Measurements from ENCODE around the gene PRKCA.
A peak's percentile ranks its signal among the peaks of the same experiment; 100 is the strongest.

Gene PRKCA

DNA sequence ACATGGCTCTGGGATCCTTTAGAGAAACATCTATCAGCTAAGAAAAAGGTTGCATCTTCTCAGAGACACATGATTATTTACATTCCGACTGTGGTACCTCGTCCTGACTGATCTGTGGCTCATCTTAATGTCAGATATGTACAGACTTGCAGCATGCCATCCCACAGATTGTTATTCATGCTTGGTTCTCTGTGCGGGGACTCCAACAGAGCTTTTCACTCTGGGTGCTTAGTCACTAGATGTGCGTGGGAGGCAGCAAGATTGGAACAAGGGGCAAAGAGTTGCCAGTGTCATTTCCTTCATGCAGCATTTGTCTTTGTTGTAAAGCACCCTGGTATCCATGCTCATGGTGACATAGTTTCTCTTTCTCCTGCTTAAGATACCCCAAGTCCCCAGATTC, 353.4 kb downstream of the PRKCA start:
- ATAC-seq: peak; percentile 34
- no peak for TF ChIP-seq ESRRG (CRISPR knock-in tag; IDR thresholded peaks at IDR 0.05)
- TF ChIP-seq CSDC2 (CRISPR knock-in tag; IDR thresholded peaks at IDR 0.05): no peak
- no peak for TF ChIP-seq GLIS3 (CRISPR knock-in tag; IDR thresholded peaks at IDR 0.05)
- TF ChIP-seq ZNF565 (CRISPR knock-in tag; conservative IDR thresholded peaks at IDR 0.05; ENCODE audit: low read depth): no peak
- TF ChIP-seq TCF4 (CRISPR knock-in tag; IDR thresholded peaks at IDR 0.05; ENCODE audit: borderline replicate concordance): no peak
- TF ChIP-seq CREB5 (CRISPR knock-in tag; IDR thresholded peaks at IDR 0.05; ENCODE audit: low read depth): no peak
- TF ChIP-seq ZFP3 (CRISPR knock-in tag; IDR thresholded peaks at IDR 0.05): no peak
- TF ChIP-seq PPARA (CRISPR knock-in tag; IDR thresholded peaks at IDR 0.05; ENCODE audit: borderline replicate concordance): no peak

- peak; percentile 29 for ATAC-seq
- TF ChIP-seq ZFP3 (CRISPR knock-in tag; IDR thresholded peaks at IDR 0.05) (0 out of 2 replicates have a peak, but pooled peaks have one; percentile 15), PPARA (CRISPR knock-in tag; IDR thresholded peaks at IDR 0.05; ENCODE audit: borderline replicate concordance) (no peak), RARB (CRISPR knock-in tag; IDR thresholded peaks at IDR 0.05) (no peak)
Observed at GRCh38 chr17:66661411-66662256, 359.2 kb downstream of the PRKCA start.

GRCh38 chr17:66662496-66662895, 360.1 kb downstream of the PRKCA start:
- ATAC-seq: no peak; the same call in 2 of the 3 replicates
- no peak for TF ChIP-seq ZFP30 (CRISPR knock-in tag; IDR thresholded peaks at IDR 0.05)
- TF ChIP-seq ZNF565 (CRISPR knock-in tag; conservative IDR thresholded peaks at IDR 0.05; ENCODE audit: low read depth): no peak
- no peak for TF ChIP-seq CREB5 (CRISPR knock-in tag; IDR thresholded peaks at IDR 0.05; ENCODE audit: low read depth)
- TF ChIP-seq ZC3H10 (CRISPR knock-in tag; IDR thresholded peaks at IDR 0.05): no peak
- TF ChIP-seq, protein P1, sequence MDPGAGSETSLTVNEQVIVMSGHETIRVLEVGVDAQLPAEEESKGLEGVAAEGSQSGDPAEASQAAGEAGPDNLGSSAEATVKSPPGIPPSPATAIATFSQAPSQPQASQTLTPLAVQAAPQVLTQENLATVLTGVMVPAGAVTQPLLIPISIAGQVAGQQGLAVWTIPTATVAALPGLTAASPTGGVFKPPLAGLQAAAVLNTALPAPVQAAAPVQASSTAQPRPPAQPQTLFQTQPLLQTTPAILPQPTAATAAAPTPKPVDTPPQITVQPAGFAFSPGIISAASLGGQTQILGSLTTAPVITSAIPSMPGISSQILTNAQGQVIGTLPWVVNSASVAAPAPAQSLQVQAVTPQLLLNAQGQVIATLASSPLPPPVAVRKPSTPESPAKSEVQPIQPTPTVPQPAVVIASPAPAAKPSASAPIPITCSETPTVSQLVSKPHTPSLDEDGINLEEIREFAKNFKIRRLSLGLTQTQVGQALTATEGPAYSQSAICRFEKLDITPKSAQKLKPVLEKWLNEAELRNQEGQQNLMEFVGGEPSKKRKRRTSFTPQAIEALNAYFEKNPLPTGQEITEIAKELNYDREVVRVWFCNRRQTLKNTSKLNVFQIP (CRISPR knock-in tag; IDR thresholded peaks at IDR 0.05; ENCODE audit: borderline replicate concordance, low read depth): no peak
- no peak for TF ChIP-seq GLIS3 (CRISPR knock-in tag; IDR thresholded peaks at IDR 0.05)
- TF ChIP-seq ARNTL (CRISPR knock-in tag; IDR thresholded peaks at IDR 0.05; ENCODE audit: borderline replicate concordance, low read depth): no peak
- no peak for TF ChIP-seq TSHZ2 (CRISPR knock-in tag; IDR thresholded peaks at IDR 0.05)
- no peak for TF ChIP-seq CSDC2 (CRISPR knock-in tag; IDR thresholded peaks at IDR 0.05)
- no peak for TF ChIP-seq TOX (CRISPR knock-in tag; IDR thresholded peaks at IDR 0.05; ENCODE audit: borderline replicate concordance)
- no peak for TF ChIP-seq TCF4 (CRISPR knock-in tag; IDR thresholded peaks at IDR 0.05; ENCODE audit: borderline replicate concordance)
- TF ChIP-seq OSR1 (CRISPR knock-in tag; IDR thresholded peaks at IDR 0.05): no peak
- TF ChIP-seq ZFP3 (CRISPR knock-in tag; IDR thresholded peaks at IDR 0.05): no peak
- TF ChIP-seq BACH2 (CRISPR knock-in tag; IDR thresholded peaks at IDR 0.05; ENCODE audit: borderline replicate concordance): no peak
- TF ChIP-seq, protein P2, sequence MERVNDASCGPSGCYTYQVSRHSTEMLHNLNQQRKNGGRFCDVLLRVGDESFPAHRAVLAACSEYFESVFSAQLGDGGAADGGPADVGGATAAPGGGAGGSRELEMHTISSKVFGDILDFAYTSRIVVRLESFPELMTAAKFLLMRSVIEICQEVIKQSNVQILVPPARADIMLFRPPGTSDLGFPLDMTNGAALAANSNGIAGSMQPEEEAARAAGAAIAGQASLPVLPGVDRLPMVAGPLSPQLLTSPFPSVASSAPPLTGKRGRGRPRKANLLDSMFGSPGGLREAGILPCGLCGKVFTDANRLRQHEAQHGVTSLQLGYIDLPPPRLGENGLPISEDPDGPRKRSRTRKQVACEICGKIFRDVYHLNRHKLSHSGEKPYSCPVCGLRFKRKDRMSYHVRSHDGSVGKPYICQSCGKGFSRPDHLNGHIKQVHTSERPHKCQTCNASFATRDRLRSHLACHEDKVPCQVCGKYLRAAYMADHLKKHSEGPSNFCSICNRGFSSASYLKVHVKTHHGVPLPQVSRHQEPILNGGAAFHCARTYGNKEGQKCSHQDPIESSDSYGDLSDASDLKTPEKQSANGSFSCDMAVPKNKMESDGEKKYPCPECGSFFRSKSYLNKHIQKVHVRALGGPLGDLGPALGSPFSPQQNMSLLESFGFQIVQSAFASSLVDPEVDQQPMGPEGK (CRISPR knock-in tag; IDR thresholded peaks at IDR 0.05; ENCODE audit: borderline replicate concordance): no peak
- TF ChIP-seq ESRRG (CRISPR knock-in tag; IDR thresholded peaks at IDR 0.05): no peak
- TF ChIP-seq ISL1 (CRISPR knock-in tag; IDR thresholded peaks at IDR 0.05): no peak
- TF ChIP-seq CSRNP3 (CRISPR knock-in tag; IDR thresholded peaks at IDR 0.05): no peak
